HG03439 (cell line): ENCODE results near the gene TRIM8.

ENCODE experiments used
- ATAC-seq: cut with Tn5 transposase; IDR thresholded peaks from one replicate; pipeline ENCODE4 v1.9.1; 2021; ENCODE audit warnings: mild to moderate bottlenecking, moderate library complexity; ENCODE audit not compliant: unreplicated experiment

The TRIM8 gene

DNA sequence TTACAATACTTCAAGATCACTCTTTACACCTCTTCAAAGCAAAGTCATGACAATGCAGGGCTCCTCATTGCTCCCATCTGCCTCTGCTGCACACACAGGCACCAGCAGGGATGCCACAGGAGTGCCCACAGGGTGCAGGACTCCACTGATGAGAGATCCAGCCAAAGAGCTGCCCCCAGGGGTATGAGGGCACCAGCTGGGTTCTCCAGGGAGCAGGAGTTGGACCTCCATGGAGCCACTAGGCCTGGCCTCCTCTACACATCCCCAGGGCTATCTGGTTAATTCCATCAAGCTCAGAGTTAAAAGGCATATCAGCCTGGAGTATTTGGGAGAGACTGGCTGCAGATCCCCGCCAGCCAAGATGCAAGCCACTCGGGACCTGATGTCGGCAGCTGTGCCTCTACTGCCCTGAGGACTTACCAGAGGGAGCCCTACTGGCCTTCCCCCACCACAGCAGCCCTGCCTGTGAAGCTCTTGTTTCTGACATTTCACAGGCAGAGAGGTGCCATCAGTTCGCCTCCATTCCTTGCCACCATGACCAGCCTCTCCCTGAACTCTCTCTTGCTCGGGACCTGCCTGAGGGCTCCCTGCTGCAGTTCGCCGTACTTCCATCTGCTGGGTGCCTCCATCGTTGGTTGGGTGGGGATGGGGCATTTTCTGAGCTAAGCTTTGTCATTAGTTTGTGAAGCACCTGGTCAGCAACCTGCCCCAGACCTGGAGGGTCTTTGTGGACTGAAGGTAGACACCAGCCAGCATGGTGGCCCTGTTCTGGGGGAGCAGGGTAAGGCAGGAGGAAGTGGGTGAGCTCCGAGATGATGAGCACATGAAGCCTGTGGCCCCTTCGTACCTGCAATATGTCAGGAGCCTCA lies 12.5 kb upstream of the TRIM8 start:
- no peak for ATAC-seq

DNA sequence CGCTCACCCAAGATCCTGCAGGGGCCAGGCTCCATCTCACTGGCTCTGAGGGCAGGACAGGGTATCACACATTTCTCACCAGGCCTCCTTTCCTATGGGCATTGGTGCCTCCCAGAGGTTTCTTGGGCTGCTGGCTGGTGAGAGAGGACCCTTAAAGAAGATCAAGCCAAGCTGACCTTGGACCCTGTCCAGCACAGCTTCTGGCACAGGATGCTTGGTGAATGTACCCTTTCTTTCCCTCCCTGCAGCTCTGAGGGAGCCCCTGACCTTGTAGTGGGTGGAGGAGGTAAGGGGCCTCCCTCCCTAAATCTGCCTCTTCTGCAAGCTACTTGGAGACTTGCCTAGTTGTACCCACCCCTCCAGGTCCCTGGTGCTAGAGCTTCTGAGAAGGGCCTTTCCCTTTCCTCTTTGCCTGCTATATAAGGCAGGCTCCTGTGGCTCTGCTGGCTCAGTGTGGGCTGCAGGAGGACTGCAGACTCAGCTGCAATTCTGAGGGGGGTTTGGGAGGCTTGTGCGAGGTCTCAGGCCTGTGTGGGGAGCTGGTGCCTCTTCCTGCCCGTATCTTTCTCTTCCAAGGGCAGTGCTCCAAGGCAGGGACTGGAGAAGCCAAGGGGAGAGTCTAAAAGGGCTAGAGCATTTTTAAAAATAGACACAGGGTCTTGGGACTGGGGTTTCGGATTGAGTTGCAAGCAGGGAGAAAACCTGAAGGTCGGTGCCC lies 11.7 kb upstream of the TRIM8 start:
- no peak for ATAC-seq

DNA sequence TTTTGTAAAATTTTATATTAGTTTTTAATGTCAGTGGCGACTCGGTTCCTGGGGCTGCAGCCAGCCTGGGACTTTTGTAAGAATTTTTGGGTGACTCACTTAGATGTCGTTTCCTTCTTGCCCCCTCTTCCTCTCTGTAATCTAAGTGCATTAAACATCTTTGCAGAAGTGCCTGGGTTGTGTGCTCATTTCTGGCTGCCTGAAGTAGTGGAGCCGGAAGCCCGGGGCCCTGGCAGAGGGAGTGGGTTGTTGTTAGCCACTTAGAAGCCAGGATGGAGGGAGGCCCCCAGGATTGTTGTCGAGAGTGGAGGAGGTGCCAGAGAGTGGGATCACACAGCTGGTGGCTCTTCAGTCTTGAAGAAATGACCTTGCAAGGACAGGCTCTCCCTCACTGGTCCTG lies 11.0 kb upstream of the TRIM8 start:
- ATAC-seq, result no peak

DNA sequence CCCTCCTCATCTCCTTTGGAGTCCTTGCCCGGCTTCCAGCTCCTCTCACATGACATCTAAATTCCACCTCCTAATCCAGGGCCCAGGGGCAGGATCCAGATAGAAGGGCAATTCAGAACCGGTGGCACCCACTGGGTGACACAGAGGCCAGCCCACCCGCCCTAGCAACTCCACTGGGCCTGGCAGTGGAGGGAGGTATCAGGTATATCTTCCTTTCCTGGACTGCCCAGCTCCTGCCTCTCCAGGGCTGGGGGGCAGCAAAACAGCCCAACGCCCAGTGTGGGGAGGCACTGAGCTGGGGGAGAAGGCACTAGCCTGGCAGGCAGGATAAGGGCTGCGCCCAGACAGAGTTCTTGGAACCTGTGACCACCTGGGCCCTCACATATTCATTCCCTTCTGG lies 10.4 kb upstream of the TRIM8 start:
- ATAC-seq, result no peak

DNA sequence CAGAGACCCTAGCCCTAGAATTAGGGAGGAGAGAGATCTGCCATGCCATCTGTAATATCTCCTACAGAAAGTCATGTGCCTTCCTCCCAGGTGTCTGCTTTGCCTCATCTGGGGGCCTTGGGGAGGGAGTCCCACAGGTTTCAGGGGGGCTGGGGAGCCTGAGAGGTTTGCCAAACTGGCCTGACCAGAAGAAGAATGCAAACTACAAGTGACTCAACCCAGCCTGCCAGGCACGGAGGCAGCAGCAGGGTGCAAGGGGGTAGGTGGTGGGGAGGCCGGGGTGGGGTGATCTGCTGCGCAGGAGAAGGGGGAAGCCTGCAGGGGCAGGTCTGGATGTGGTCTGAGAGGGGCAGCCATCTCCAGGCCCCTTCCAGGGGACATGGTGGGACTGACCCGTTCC lies 9.6 kb upstream of the TRIM8 start:
- no peak for ATAC-seq

DNA sequence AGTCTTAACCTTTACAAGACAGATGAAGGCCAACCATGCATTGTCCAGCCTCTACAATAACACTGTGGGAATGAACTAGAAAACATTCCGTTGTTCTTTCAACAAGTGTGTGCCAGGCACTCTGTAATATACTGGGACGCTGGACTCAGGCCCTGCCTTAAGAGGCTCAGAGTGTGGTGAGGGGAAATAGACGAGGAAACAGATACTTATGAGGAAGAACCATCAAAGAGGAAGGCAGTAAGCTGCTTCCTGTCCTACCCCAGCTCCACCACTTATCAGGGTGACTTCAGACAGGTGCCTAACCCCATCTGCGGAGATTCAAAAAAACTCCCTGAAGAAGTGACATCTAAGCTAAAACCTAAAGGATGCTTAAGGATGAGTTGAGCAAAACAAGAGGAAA lies 8.9 kb upstream of the TRIM8 start:
- ATAC-seq, result no peak

DNA sequence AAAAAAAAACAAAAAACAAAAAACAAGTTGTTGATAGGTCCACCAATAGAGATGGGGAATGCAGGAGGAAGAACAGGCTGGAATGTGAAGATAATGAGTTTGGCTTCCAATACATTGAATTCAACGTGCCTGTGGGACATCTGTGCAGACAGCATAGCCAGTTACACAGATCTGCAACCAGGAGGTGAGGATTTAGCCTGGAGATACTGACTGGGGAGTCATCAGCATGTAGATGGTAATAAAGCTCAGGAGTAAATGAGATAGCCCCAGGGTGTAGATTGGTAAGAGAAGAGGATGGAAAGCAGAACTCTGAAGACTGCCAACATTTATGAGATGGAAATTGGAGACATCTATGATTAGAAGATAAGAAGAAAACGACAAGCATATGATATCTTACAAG lies 4.7 kb upstream of the TRIM8 start:
- no peak for ATAC-seq

DNA sequence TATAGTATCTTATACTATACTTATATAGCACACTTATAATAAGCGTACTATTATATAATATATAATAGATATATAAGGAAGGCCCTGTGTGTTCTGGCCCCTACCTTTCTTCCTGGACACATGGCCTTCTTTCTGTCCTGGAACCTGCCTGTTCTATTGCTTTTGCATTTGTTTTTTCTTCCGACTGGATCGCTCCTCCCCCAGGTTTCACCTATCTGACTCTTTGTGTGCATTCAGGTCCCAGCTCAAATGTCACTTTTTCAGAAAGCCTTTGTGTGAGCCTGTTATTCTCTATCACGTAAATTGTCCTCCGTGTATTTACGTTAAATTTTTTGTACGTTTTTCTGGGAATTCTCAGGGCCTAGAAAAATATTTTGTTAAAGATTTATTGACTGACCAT lies 2.9 kb upstream of the TRIM8 start:
- no peak for ATAC-seq

DNA sequence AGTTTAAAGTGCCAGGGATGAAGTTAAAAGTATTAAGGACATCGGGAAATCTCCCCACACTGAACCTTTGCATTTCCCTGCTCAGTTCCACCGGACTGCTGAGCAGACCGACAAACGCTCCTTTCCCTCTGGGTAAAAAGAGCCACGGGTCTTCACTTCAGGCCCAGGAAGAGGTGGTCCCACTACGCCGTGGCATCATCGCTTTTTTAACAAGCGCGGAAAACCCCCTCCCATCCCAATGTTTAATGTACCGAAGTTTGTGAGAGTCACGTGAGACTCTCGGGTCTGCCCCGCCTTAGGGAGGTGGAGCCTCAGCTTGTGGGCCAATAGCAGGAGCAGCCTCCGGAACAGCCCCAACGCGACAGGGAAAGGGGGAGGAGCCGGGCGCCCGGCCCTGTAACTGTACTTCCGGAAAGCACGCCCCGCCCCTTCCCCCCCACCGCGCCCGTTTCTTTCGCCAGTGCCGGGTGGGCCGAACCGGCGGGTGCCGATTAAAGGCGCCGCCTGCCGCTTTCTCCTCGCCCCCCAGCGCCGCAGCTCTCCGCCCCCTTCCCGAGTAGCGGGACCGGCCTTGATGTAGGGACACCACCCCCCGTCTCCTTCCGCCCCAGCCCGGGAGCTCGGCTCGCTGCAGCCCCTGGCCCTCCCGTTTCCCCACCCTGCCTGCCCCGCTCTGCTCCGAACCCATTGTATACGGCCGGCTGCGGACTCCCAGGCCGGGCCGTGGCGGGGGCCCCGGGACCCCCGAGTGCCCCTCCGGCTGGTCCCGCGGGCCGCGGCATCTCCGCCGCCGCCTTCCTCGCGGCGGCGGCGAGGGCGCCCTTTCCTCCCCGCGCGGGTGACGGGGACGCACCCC lies 2.2 kb upstream of the TRIM8 start:
- ATAC-seq, result peak; percentile 57

DNA sequence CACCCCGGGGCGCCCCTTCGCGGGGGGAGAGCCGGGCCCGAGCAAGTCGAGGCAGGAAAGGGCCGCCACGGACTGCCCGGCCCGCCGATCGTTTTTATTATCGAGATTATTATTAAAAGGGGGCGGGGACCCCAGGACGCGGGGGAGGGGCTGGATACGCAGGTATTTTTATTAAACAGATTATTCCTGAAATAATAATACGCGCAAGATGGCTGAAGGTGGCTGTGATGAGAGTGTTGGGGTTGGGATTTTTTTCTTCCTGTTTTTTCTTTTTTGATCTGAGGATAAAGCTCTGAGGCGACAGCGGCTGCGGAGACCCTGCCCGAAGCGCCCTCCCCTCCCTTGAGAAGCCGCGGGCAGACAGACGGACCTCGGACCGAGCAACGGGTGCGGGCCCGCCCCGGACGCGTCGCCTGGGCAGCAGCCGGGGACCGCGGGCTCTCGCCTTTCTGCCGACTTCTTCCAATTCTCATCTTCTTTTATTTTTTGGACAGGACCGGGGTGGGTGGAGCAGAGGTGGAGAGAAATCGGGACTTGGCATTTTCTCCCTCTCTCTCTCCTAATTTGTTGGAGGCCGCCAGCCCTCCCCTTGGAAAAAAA lies 1.4 kb upstream of the TRIM8 start:
- no peak for ATAC-seq

DNA sequence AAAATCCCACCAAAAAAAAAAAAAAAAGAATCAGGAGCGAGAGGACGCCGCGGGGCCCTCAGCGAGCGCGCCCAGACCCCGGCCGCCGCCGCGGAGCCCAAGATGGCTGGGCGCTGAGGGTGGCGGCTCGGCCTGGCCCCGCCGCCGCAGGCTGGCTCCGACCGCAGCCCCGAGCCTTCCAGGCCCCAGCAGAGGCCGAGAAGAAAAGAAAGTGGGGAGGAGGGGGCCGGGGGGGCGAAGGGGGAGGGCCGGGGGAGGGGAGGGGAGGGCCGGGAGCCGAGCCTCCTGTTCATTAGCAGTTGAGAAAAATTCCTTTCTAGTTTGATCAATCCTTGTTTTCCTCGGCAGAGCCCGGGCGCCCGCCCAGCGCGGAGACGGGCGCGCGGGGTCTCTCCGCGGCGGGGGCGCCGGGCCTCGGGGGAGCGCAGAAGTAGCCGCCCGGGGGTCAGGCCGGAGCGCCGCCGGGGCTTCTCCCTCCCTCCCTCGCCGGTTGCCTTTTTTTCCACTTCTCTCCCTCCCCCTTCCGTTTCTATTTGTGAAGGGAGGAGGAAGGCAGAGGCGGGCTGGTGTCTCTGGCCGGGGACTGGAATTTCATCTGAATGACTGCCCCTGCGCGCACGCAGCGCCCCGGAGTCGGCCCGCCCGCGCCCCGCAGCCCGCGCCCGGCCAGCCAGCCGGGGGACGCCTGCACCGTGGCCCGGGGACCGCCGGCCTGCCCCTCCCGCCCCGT lies 778 bp upstream of the TRIM8 start:
- ATAC-seq, result no peak

DNA sequence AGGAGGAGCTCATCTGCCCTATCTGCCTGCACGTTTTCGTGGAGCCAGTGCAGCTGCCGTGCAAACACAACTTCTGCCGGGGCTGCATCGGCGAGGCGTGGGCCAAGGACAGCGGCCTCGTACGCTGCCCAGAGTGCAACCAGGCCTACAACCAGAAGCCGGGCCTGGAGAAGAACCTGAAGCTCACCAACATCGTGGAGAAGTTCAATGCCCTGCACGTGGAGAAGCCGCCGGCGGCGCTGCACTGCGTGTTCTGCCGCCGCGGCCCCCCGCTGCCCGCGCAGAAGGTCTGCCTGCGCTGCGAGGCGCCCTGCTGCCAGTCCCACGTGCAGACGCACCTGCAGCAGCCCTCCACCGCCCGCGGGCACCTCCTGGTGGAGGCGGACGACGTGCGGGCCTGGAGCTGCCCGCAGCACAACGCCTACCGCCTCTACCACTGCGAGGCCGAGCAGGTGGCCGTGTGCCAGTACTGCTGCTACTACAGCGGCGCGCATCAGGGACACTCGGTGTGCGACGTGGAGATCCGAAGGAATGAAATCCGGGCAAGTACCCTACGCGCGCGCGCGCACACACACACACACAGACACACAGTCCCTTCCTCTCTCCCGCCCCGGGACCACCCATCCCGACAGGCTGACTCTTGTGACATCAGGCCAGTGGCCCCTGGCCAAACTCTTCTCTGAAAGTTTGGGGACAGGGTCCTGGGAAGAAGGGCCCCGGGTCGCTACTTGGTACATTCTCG lies 538 bp downstream of the TRIM8 start:
- no peak for ATAC-seq

DNA sequence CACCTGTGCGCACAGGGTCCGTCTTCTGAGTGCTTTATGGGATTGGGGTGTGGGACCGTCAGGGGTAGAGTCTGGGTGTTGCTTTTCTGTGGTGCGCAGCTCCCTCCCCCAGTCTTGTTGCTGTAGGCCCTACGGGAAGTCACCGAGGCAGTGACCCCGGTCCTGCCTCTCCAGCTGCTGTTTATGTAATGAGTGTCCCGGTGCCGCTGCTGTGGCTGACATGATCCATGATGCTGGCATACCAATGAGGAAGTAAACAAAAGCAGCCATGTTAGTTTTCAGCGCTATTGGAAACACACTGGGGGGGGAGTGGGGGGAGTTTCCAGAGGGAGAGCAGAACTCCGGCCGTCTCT lies 1.1 kb downstream of the TRIM8 start:
- ATAC-seq, result no peak

DNA sequence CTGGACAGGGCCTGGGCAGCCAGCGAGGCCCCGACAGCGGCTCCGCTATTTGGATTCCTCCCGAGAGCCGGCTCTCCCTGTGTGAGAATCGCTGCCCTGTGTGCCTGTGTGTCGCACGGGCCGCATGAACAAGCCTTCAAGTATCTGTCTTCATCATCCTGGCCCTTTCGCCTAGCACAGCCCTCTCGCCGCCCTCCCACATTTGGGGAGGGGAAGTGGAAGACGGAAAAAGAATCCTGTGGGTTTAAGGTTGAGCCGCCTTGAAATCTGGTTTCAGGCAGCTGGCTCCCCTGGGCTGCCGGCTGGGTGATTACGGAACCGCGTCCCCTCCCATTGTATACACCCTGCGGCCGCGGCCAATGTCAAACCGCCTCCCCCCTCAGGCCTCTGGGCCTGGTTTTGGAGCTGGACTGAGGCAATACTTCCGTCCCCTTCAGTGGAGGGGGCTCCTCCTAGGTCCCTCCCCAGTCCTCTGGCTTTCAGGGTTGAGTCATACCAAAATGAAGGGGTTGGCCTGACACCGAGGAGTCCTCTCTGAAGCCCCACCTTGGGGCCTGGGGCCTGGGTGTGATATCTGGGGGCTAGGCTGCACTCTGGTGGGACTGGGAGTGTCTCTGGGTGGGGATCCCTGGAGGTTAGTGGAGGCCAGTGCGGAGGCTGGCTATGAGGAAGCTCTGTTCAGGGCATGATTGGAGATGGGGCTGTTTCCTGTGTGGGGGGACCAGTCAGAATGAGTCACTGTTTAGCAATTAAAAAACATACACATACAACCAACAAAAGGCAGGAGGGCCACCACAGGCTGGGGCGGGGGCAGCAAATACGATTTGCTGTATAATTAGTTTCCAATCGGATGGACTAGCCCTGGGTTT lies 1.7 kb downstream of the TRIM8 start:
- ATAC-seq, result peak; percentile 27

DNA sequence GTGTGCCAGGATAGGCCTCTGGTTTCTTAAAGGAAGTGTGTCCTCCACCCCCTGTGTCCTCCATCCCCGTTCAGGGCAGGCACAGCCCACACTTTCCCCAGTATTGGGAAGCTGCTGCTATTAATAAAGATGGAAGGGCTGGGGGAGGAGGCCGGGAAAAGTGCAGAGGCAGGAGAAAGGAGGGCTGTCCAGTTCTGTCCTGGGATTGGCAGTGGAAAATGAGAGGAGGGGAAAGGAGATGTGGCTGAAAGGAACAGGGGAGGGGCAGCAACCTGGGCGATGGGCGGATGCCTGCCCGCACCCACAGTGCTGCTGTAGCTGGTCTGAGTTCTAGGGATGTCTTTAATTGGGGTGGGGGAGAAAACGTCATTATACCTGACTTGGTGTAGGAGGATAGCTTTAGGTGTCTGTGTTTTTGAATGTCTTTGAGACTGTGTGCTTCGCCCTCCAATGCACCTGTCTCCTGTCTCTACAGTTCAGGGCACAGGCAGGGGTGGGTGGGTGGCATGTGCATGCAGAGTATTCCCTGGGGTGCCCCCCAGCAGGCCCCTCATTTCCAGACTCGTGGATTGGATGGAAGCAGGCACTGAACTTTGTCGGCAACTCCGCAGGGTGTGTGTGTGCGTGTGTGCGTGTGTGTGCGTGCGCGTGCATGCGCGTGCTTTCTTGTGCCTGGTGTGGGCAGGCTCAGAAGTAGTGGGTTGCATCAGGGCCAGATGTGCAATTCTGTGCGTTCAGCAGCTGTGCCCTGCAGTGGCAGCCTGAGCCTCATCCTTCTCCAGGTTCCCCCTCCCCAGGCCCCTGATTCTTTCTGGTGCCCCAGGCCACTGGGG lies 2.5 kb downstream of the TRIM8 start:
- ATAC-seq, result no peak

DNA sequence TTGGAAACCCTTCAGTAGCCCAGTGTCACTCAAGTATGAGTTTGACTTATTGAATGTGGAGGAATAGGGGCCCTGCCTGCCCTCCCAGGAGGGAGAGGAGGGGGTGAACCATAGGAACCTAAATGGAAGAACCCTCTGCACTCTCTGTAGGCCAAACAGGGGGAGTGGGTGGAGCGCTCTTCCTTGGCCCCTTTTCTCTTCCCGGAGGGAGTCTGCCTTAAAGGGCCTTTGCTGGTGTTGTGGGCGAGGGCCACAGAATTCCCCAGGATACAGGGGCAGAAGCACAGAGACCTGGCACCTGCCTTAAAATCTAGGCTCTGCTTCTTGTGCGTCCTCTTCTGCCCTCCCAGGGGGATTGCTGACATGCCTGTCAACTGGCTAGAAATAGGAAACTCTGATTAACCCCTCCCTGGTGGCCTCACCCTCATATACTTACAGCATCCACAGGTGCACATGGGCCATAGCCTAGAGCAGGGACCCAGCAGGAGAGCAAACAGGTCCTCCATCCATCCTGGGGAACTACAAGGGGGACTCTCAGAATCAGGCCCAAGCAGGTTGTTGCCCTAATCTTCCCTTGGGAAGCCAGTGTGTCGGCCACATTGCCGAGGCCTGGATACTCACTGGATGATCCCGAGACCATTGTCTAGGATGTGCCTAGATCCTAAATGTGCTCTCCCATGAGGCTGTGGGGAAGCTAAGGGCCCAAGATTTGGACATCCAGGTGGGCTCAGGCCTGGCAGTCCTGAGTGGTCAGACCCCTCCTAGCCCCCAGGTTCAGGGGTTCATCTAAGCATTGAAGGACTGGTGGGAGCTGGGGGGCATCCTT lies 3.4 kb downstream of the TRIM8 start:
- no peak for ATAC-seq

DNA sequence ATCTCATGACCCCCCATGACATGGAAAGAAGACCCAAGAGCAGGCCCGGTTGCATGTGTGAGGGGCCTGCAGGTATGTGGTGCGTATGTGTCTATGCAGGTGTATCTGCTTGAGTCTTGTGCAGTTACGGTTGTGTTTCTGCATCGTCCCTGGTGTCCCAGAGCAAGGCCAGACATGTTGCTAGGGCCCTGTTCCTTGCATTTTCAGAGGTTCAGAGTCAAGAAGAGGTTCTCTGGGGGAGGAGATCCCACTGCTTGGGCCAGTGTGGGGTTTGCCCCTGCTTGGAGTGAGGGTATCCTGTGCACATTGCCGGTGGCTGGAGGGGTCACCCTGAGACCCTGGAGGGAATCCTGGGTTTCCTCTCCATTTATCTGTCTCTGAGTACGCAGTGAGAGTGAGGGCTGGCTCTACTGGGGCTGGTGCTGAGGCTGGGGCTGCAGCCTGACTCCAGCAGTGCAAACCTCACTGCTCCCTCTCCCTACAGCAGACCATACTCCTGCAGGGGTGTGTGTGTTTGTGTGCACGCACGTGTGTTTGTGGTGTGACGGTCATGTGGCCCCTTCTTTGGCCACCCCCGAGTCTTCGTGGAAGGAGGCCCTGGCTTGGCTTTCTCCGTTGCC lies 4.1 kb downstream of the TRIM8 start:
- ATAC-seq, result no peak
